GM12878 (cell line): ENCODE data around the gene RSPRY1. TPM values are rescaled to one million over a fixed set of nuclear protein-coding genes. Genes with fewer than 3 reads are reported as not detected.

Experiments
- ATAC-seq: fragments of 200-7000 bp; cut with Tn5 transposase; 3 replicates; pipeline ENCODE4 v1.9.1; 2020; ENCODE audit warnings: mild to moderate bottlenecking, moderate library complexity
- BruUV-seq: library from RNA; stranded (reverse); fragments of 400-500 nt; replicated peaks from 2 replicates; lab custom pipeline; 2021; lab: Mats Ljungman, UMichigan
- CTCF ChIA-PET: fragments of 300-600 bp; sonication (Branson Sonifier 250); formaldehyde crosslinking; extraction: SDS; loops from one replicate; lab custom pipeline; 2021; ENCODE audit warnings: inconsistent platforms; lab: Yijun Ruan, JAX
- POLR2A ChIA-PET: fragments of 350-600 bp; formaldehyde crosslinking; extraction: SDS; loops from one replicate; lab custom pipeline; 2021; ENCODE audit warnings: inconsistent platforms; lab: Charles Lee
- RAD21 ChIA-PET: fragments of 300-600 bp; sonication (Branson Sonifier 250); formaldehyde crosslinking; loops from one replicate; lab custom pipeline; 2023; ENCODE audit warnings: antibody characterized with exemption; ENCODE audit not compliant: unreplicated experiment; lab: Charles Lee
- SMC1A ChIA-PET: fragments of 300-600 bp; sonication (Branson Sonifier 250); formaldehyde crosslinking; loops from one replicate; lab custom pipeline; 2023; ENCODE audit not compliant: unreplicated experiment, uncharacterized antibody; lab: Charles Lee
- DNase-seq: peaks from one replicate; pipeline ENCODE4 v3.0.0-alpha.2; 2011; ENCODE audit warnings: low read depth, low spot score
- FAIRE-seq: peaks from 3 replicates; lab custom pipeline; 2011; peaks lifted over from hg19 to GRCh38; lab: Jason Lieb, UNC
- H2AFZ ChIP-seq: 2 replicates; pipeline ENCODE4 v1.6.0; 2011; ENCODE audit warnings: low read depth, low read length, control low read depth; ENCODE audit not compliant: control insufficient read depth
- H3K27ac ChIP-seq: 2 replicates; pipeline ENCODE4 v1.5.1; 2011; ENCODE audit warnings: control low read depth; ENCODE audit not compliant: control insufficient read depth, insufficient read depth
- H3K27me3 ChIP-seq, 2 experiments: replicated peaks in 1 of 2; 2 replicates each; pipeline versions ENCODE4 v1.6.0 to v1.6.1; 2011; ENCODE audit warnings: low read length in 1 of 2; ENCODE audit not compliant: control insufficient read depth in 2 of 2, insufficient read depth in 2 of 2
- H3K36me3 ChIP-seq, 2 experiments: 2 replicates each; pipeline ENCODE4 v1.5.1; 2011; ENCODE audit warnings: low read length in 1 of 2; ENCODE audit not compliant: control insufficient read depth in 2 of 2, insufficient read depth in 2 of 2
- H3K4me1 ChIP-seq: 2 replicates; pipeline ENCODE4 v1.6.1; 2011; ENCODE audit warnings: mild to moderate bottlenecking, low read length, moderate library complexity, mixed read lengths; ENCODE audit not compliant: control insufficient read depth, insufficient read depth
- H3K4me2 ChIP-seq: 2 replicates; pipeline ENCODE4 v1.6.0; 2011; ENCODE audit warnings: control low read depth; ENCODE audit not compliant: control insufficient read depth, insufficient read depth
- H3K4me3 ChIP-seq: fragments of 200-600 bp; sonication (generic); 2 replicates; pipeline ENCODE4 v1.5.1; 2016
- H3K79me2 ChIP-seq: 2 replicates; pipeline ENCODE4 v1.6.0; 2011; ENCODE audit warnings: low read length; ENCODE audit not compliant: control insufficient read depth, insufficient read depth
- H3K9ac ChIP-seq: 2 replicates; pipeline ENCODE4 v1.8.0; 2011; ENCODE audit warnings: low read length, control low read depth, mixed read lengths; ENCODE audit not compliant: control insufficient read depth, insufficient read depth
- H3K9me3 ChIP-seq: replicated peaks from 3 replicates; pipeline ENCODE4 v1.5.1; 2011; ENCODE audit warnings: mild to moderate bottlenecking, low read length; ENCODE audit not compliant: control insufficient read depth, insufficient read depth
- H4K20me1 ChIP-seq: 2 replicates; pipeline ENCODE4 v1.6.0; 2011; ENCODE audit not compliant: control insufficient read depth, insufficient read depth
- BCL11A ChIP-seq: IDR thresholded peaks from 2 replicates; pipeline ENCODE4 v1.6.1; 2011; ENCODE audit warnings: low read depth, low read length
- DPF2 ChIP-seq: fragments of 450-650 bp; IDR thresholded peaks from 2 replicates; pipeline ENCODE4 v1.6.1; 2017; ENCODE audit warnings: mild to moderate bottlenecking
- ETV6 ChIP-seq, 2 experiments: fragments of 450-650 bp in 1 of 2; IDR thresholded peaks in 1 of 2; conservative IDR thresholded peaks in 1 of 2; 2 replicates each; pipeline ENCODE4 v1.6.1; 2014; ENCODE audit warnings: antibody characterized with exemption in 1 of 2, borderline replicate concordance in 1 of 2, low read depth in 1 of 2, mild to moderate bottlenecking in 1 of 2, moderate library complexity in 1 of 2
- NR2C1 ChIP-seq: fragments of 450-650 bp; IDR thresholded peaks from 2 replicates; pipeline ENCODE4 v1.6.1; 2017; ENCODE audit warnings: antibody characterized with exemption, mild to moderate bottlenecking, moderate library complexity
- POLR2AphosphoS5 ChIP-seq: IDR thresholded peaks from 2 replicates; pipeline ENCODE4 v1.6.1; 2011; ENCODE audit warnings: mild to moderate bottlenecking, low read length, inconsistent platforms
- RAD21 ChIP-seq: IDR thresholded peaks from 2 replicates; pipeline ENCODE4 v1.6.1; 2011; ENCODE audit warnings: mild to moderate bottlenecking, low read depth, low read length, moderate library complexity; ENCODE audit not compliant: insufficient read depth
- RCOR1 ChIP-seq: conservative IDR thresholded peaks from 2 replicates; pipeline ENCODE4 v1.6.1; 2012; ENCODE audit warnings: low read depth, low read length, improper control_type of control experiment
- RELA ChIP-seq: fragments of 450-650 bp; IDR thresholded peaks from 2 replicates; pipeline ENCODE4 v1.8.0; 2014; ENCODE audit warnings: borderline replicate concordance; ENCODE audit not compliant: partially characterized antibody
- SMAD1 ChIP-seq: fragments of 450-650 bp; IDR thresholded peaks from 2 replicates; pipeline ENCODE4 v1.6.1; 2018; ENCODE audit warnings: mild to moderate bottlenecking, low read depth; ENCODE audit not compliant: partially characterized antibody
- SMARCA5 ChIP-seq: fragments of 450-650 bp; IDR thresholded peaks from 2 replicates; pipeline ENCODE4 v1.6.1; 2017; ENCODE audit warnings: mild to moderate bottlenecking
- SRF ChIP-seq, 2 experiments: IDR thresholded peaks; 2 replicates each; pipeline ENCODE4 v1.6.1; 2011; ENCODE audit warnings: low read depth in 2 of 2, low read length in 2 of 2, mild to moderate bottlenecking in 1 of 2, moderate library complexity in 1 of 2
- SUPT20H ChIP-seq: IDR thresholded peaks from 2 replicates; pipeline ENCODE4 v1.6.1; 2011; ENCODE audit warnings: low read depth, mild to moderate bottlenecking, low read length, moderate library complexity, borderline replicate concordance; ENCODE audit not compliant: control insufficient read depth
- TCF12 ChIP-seq: IDR thresholded peaks from 2 replicates; pipeline ENCODE4 v1.6.1; 2011; ENCODE audit warnings: low read depth, mild to moderate bottlenecking, low read length
- TCF7 ChIP-seq: IDR thresholded peaks from 2 replicates; pipeline ENCODE4 v1.6.1; 2014; ENCODE audit warnings: antibody characterized with exemption, borderline replicate concordance
- ZBTB33 ChIP-seq: fragments of 450-650 bp; IDR thresholded peaks from 2 replicates; pipeline ENCODE4 v1.6.1; 2017; ENCODE audit warnings: mild to moderate bottlenecking
- ZNF622 ChIP-seq: fragments of 450-650 bp; IDR thresholded peaks from 2 replicates; pipeline ENCODE4 v1.6.1; 2017; ENCODE audit warnings: mild to moderate bottlenecking, inconsistent platforms
- WGBS: methylation state at CpG from one replicate; pipeline ENCODE4 v1.1.6; 2016; ENCODE audit warnings: low lambda C conversion rate; ENCODE audit not compliant: insufficient replicate concordance, insufficient coverage; ENCODE audit errors: missing lambda C conversion rate; 5-methylcytosine and 5-hydroxymethylcytosine counted together
- in situ Hi-C: fragments of 300-500 bp; cut with MboI; formaldehyde crosslinking; loops from 9 replicates; pipeline ENCODE4 v1.14.3; 2018; ENCODE audit warnings: mixed read lengths
- intact Hi-C: fragments of 100-400 bp; cut with micrococcal nuclease; formaldehyde crosslinking; loops from one replicate; pipeline ENCODE4 v1.14.2; 2022; ENCODE audit not compliant: unreplicated experiment
- polyA plus RNA-seq, 11 experiments: library from polyadenylated mRNA; depleted of rRNA in 4 of 11; unstranded in 6 of 11; stranded (reverse) in 5 of 11; fragments of >200 nt; fragmentation: Nextera tagmentation in 4 of 11; fragmentation: Illumina TruSeq in 1 of 11; extraction: Ambion mirVana in 4 of 11; extraction: Trizol in 1 of 11; gene quantifications; 1 replicate in 1 of 11; 2 replicates in 10 of 11; pipeline versions ENCODE4 v1.2.1 to v1.2.3, GENCODE V29; 2011 to 2016; ENCODE audit warnings: inconsistent platforms in 2 of 11, missing spikeins in 2 of 11, low read depth in 1 of 11
- total RNA-seq, 4 experiments: library from RNA; depleted of rRNA in 3 of 4; stranded (reverse); fragments of >200 nt in 3 of 4; fragmentation: Illumina TruSeq in 1 of 4; extraction: Trizol in 1 of 4; gene quantifications; 2 replicates each; pipeline versions ENCODE4 v1.2.1 to v1.2.3, GENCODE V29; 2013 to 2021
- TF ChIP-seq, protein P1 (sequence below): IDR thresholded peaks from 2 replicates; pipeline ENCODE4 v1.6.1; 2011; ENCODE audit warnings: low read depth, mild to moderate bottlenecking, low read length, moderate library complexity, borderline replicate concordance; ENCODE audit errors: extremely low read depth

Gene RSPRY1
- total and polyA plus RNA-seq, 10 of the 15 experiments (the other 5 are each of a cell fraction or from before 2014, with no cell fraction given): 18.5 to 57.0 (median 41.2) TPM

- no peak overlapping the region for H2AFZ ChIP-seq
- H3K79me2 ChIP-seq: no peaks in the 10 kb centered on the region
- SMC1A ChIA-PET: no interaction called here
- CTCF ChIA-PET: interaction anchor here (0.6 to 1.4 kb wide), 4 partner anchors 10 to 292 kb away, joined by 3 to 5 read pairs (median 3); no protein-coding TSS in a partner anchor
- H3K4me1 ChIP-seq: no peaks in the 10 kb centered on the region
- POLR2A ChIA-PET: interaction anchor here (0.6 kb wide), 1 partner anchor 71 kb away, joined by 6 read pairs; no protein-coding TSS in a partner anchor
- no peaks in the 10 kb centered on the region for H3K27me3 ChIP-seq
- DNase-seq (no peak), FAIRE-seq (no peak), ATAC-seq (no peak)
- no peak overlapping the region for H3K27ac ChIP-seq
- TF ChIP-seq SRF (IDR thresholded peaks at IDR 0.05; ENCODE audit: low read depth in 2 of 2, low read length in 2 of 2) (no peak), TCF7 (no peak), BCL11A (no peak), SMARCA5 (no peak), TCF12 (no peak), ZNF622 (no peak), RCOR1 (no peak), POLR2AphosphoS5 (no peak)
- 98% methylated on average over 4 of the region's 4 CpGs for WGBS
- H3K9me3 ChIP-seq: no peaks in the 10 kb centered on the region
- H3K4me2 ChIP-seq: no peak overlapping the region
- no peak overlapping the region for H3K9ac ChIP-seq
- in situ Hi-C loops: no loop called here
- peaks cover 3 to 41% of the 10 kb centered on the region in 2 experiments for H3K36me3 ChIP-seq
- BruUV-seq: no TSS peak
- H3K4me3 ChIP-seq: no peak overlapping the region
- RAD21 ChIA-PET: no interaction called here
- intact Hi-C loops: no loop called here
- H4K20me1 ChIP-seq: no peaks in the 10 kb centered on the region
Measured at GRCh38 chr16:57159447-57159846, 26.7 kb upstream of the RSPRY1 start.

- no peaks in the 10 kb centered on the region for H3K79me2 ChIP-seq
- no peak overlapping the region for H2AFZ ChIP-seq
- no peak overlapping the region for H3K4me2 ChIP-seq
- ChIA-PET SMC1A (no interaction called here), RAD21 (no interaction called here), POLR2A (no interaction called here), CTCF (no interaction called here)
- DNase-seq (no peak), ATAC-seq (no peak), FAIRE-seq (no peak)
- no peak overlapping the region for H3K27ac ChIP-seq
- H3K9ac ChIP-seq: no peak overlapping the region
- WGBS: 100% methylated on average over 1 of the region's 1 CpG
- intact Hi-C loops (no loop called here), in situ Hi-C loops (no loop called here)
- H3K27me3 ChIP-seq: no peaks in the 10 kb centered on the region
- H3K9me3 ChIP-seq: no peaks in the 10 kb centered on the region
- no peak overlapping the region for H3K4me3 ChIP-seq
- H3K4me1 ChIP-seq: peaks cover 19% of the 10 kb centered on the region
- peaks cover 1 to 37% of the 10 kb centered on the region in 2 experiments for H3K36me3 ChIP-seq
- H4K20me1 ChIP-seq: no peaks in the 10 kb centered on the region
- BruUV-seq: no TSS peak
- no peak for TF ChIP-seq NR2C1
- no peak for TF ChIP-seq ZBTB33
- no peak for TF ChIP-seq ETV6 (conservative IDR thresholded peaks at IDR 0.05 in 1 of 2, IDR thresholded peaks at IDR 0.05 in 1 of 2; ENCODE audit: borderline replicate concordance in 1 of 2, low read depth in 1 of 2)
- no peak for TF ChIP-seq RELA
- TF ChIP-seq SUPT20H: no peak
- no peak for TF ChIP-seq SMAD1
- no peak for TF ChIP-seq RAD21
- TF ChIP-seq, protein P1, sequence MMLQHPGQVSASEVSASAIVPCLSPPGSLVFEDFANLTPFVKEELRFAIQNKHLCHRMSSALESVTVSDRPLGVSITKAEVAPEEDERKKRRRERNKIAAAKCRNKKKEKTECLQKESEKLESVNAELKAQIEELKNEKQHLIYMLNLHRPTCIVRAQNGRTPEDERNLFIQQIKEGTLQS: no peak
- no peak for TF ChIP-seq DPF2
Measured at GRCh38 chr16:57163842-57164241, 22.3 kb upstream of the RSPRY1 start.
